Measurements from ENCODE around the gene IFNA1. TPM values are rescaled to one million over a fixed set of nuclear protein-coding genes. Genes with fewer than 3 reads are reported as not detected.

The IFNA1 gene
- total RNA-seq, 4 donors from 2014 or later, result not detected

GRCh38 chr9:21402386-21403251, 37.6 kb upstream of the IFNA1 start:
- intact Hi-C loops (cut with DNase I), result no loop called here
- Histone ChIP-seq H3K27me3 (peaks cover 0 to 50% (median 5%) of the 10 kb centered on the region in 4 donors), H3K4me1 (peaks cover 6 to 14% (median 10%) of the 10 kb centered on the region in 3 donors), H3K36me3 (no peaks in the 10 kb centered on the region), H3K9me3 (no peaks in the 10 kb centered on the region), H3K27ac (no peak overlapping the region), H3K4me3 (peak overlapping the region; percentile 8 to 61 (median 40))
- 6% methylated on average over 27 of the region's 53 CpGs; no CpG with 5 or more reads in 1 of the 2 donors for WGBS, 2 donors
- no peak for DNase-seq
- TF ChIP-seq CTCF (IDR thresholded peaks at IDR 0.05), result no peak
- TF ChIP-seq POLR2A (IDR thresholded peaks at IDR 0.05), result no peak

GRCh38 chr9:21404146-21404545, 36.1 kb upstream of the IFNA1 start:
- WGBS, 2 donors, result 62 to 72% methylated on average over 3 of the region's 3 CpGs
- Histone ChIP-seq H3K27ac (no peak overlapping the region), H3K27me3 (peaks cover 0 to 42% (median 5%) of the 10 kb centered on the region in 4 donors), H3K9me3 (no peaks in the 10 kb centered on the region), H3K36me3 (no peaks in the 10 kb centered on the region), H3K4me3 (no peak overlapping the region), H3K4me1 (peaks cover 6 to 14% (median 10%) of the 10 kb centered on the region in 3 donors)
- DNase-seq, result no peak
- intact Hi-C loops (cut with DNase I), result no loop called here
- TF ChIP-seq POLR2A (IDR thresholded peaks at IDR 0.05) (no peak), CTCF (IDR thresholded peaks at IDR 0.05) (no peak)

GRCh38 chr9:21408817-21409216, 31.4 kb upstream of the IFNA1 start, which contains the start of gene IFNA8:
IFNA8 (plus strand) TSS chr9:21409117; CDS start chr9:21409177, 60 bp downstream.
- WGBS, 2 donors, result 94% methylated on average over 1 of the region's 1 CpG
- intact Hi-C loops (cut with DNase I), result no loop called here

GRCh38 chr9:21412107-21412506, 28.1 kb upstream of the IFNA1 start:
- Histone ChIP-seq H3K27ac (no peak overlapping the region), H3K27me3 (peaks cover 0 to 22% (median 0%) of the 10 kb centered on the region in 4 donors), H3K36me3 (no peaks in the 10 kb centered on the region), H3K4me3 (no peak overlapping the region), H3K4me1 (peaks cover 0 to 17% (median 0%) of the 10 kb centered on the region in 3 donors), H3K9me3 (no peaks in the 10 kb centered on the region)
- DNase-seq, result no peak
- TF ChIP-seq POLR2A (IDR thresholded peaks at IDR 0.05) (no peak), CTCF (IDR thresholded peaks at IDR 0.05) (no peak)
- intact Hi-C loops (cut with DNase I), result no loop called here

More at GRCh38 chr9:21408817-21409216, 31.4 kb upstream of the IFNA1 start, which contains the start of gene IFNA8:
- H3K36me3 ChIP-seq, result no peaks in the 10 kb centered on the region
- no peak within 1 kb of the TSS for H3K4me3 ChIP-seq
- no peak for TF ChIP-seq CTCF (IDR thresholded peaks at IDR 0.05)
- TF ChIP-seq POLR2A (IDR thresholded peaks at IDR 0.05), result no peak
- H3K27ac ChIP-seq, result no peak within 1 kb of the TSS
- DNase-seq, result no peak
- no peaks in the 10 kb centered on the region for H3K9me3 ChIP-seq
- H3K27me3 ChIP-seq, result peaks cover 0 to 18% (median 0%) of the 10 kb centered on the region in 4 donors
- no peaks in the 10 kb centered on the region for H3K4me1 ChIP-seq

- TF ChIP-seq CTCF (IDR thresholded peaks at IDR 0.05), result no peak
- TF ChIP-seq POLR2A (IDR thresholded peaks at IDR 0.05), result no peak
- no peak for DNase-seq
- Histone ChIP-seq H3K27ac (no peak overlapping the region), H3K4me3 (no peak overlapping the region), H3K4me1 (peaks cover 0 to 17% (median 0%) of the 10 kb centered on the region in 3 donors), H3K27me3 (peaks cover 0 to 22% (median 0%) of the 10 kb centered on the region in 4 donors), H3K9me3 (no peaks in the 10 kb centered on the region), H3K36me3 (no peaks in the 10 kb centered on the region)
- intact Hi-C loops (cut with DNase I), result no loop called here
- 69 to 74% methylated on average over 4 of the region's 4 CpGs for WGBS, 2 donors
Observed at GRCh38 chr9:21413151-21413550, 27.1 kb upstream of the IFNA1 start.

Data from esophagus squamous epithelium (tissue), 5 donors.